ENCODE measurements around the gene XCL1. TPM values are rescaled to one million over a fixed set of nuclear protein-coding genes. Genes with fewer than 3 reads are reported as not detected.

The XCL1 gene
- total and polyA plus RNA-seq, 2 donors (not counting 3 experiments of a cell fraction or from before 2014, with no cell fraction given) = not detected

- BruUV-seq (replicated peaks) = no TSS peak
- ChIA-PET POLR2A (no interaction called here), CTCF (interaction anchor here (1.1 to 2.4 kb wide), 3 partner anchors 10 to 24 kb away, joined by 3 to 7 read pairs (median 5); no protein-coding TSS in a partner anchor)
- Histone ChIP-seq H3K9me3 (replicated peaks; ENCODE audit: control insufficient read depth, insufficient read depth, low read length) (no peaks in the 10 kb centered on the region), H3K27me3 (ENCODE audit: control insufficient read depth in 2 of 2, insufficient read depth in 2 of 2, low read length in 2 of 2) (no peaks in the 10 kb centered on the region), H3K79me2 (ENCODE audit: control insufficient read depth, insufficient read depth, low read length) (no peaks in the 10 kb centered on the region), H3K36me3 (ENCODE audit: control insufficient read depth in 2 of 2, extremely low read depth in 1 of 2, insufficient read depth in 2 of 2, low read length in 2 of 2) (no peaks in the 10 kb centered on the region), H2AFZ (ENCODE audit: low read depth, low read length) (no peak overlapping the region), H3K4me1 (ENCODE audit: control insufficient read depth, extremely low read depth, insufficient read depth, low read length) (no peaks in the 10 kb centered on the region), H4K20me1 (replicated peaks; ENCODE audit: control insufficient read depth, extremely low read depth, insufficient read depth, low read length) (no peaks in the 10 kb centered on the region), H3K9me1 (replicated peaks; ENCODE audit: control insufficient read depth, extremely low read depth, insufficient read depth, low read length) (no peaks in the 10 kb centered on the region), H3K4me2 (ENCODE audit: insufficient read depth, low read length) (no peak overlapping the region), H3K4me3 (replicated peaks in 1 of 3; ENCODE audit: insufficient read depth in 1 of 3, low read depth in 1 of 3, low read length in 3 of 3) (no peak overlapping the region), H3K9ac (replicated peaks; ENCODE audit: extremely low read depth, insufficient read depth, low read length) (no peak overlapping the region), H3K27ac (ENCODE audit: insufficient read depth, low read depth, low read length) (no peak overlapping the region)
- intact Hi-C loops (cut with micrococcal nuclease) (no loop called here), dilution Hi-C loops (cut with MboI; ENCODE audit: extremely low pct_ligation_motif_present, low sequenced_read_pairs) (no loop called here)
- no peak for FAIRE-seq
- TF ChIP-seq POLR2A (IDR thresholded peaks at IDR 0.05; ENCODE audit: low read depth, low read length) (no peak), CTCF (IDR thresholded peaks at IDR 0.05; ENCODE audit: extremely low read depth in 1 of 2, insufficient read depth in 1 of 2, low read depth in 1 of 2, low read length in 2 of 2) (no peak), EZH2 (IDR thresholded peaks at IDR 0.05; ENCODE audit: borderline replicate concordance, low read depth, low read length, severe bottlenecking) (no peak), JUN (IDR thresholded peaks at IDR 0.05; ENCODE audit: borderline replicate concordance, insufficient read depth, insufficient read length, low read depth) (no peak), GATA2 (IDR thresholded peaks at IDR 0.05; ENCODE audit: insufficient read depth, insufficient read length, low read depth, low read length) (no peak), MYC (IDR thresholded peaks at IDR 0.05; ENCODE audit: low read depth, low read length) (no peak), MAX (IDR thresholded peaks at IDR 0.05; ENCODE audit: insufficient read depth, insufficient read length) (no peak), FOS (IDR thresholded peaks at IDR 0.05; ENCODE audit: borderline replicate concordance, insufficient read depth, low read length) (no peak), POLR2AphosphoS5 (IDR thresholded peaks at IDR 0.05; ENCODE audit: insufficient read depth, low read depth, low read length) (no peak)
- no peak for DNase-seq (ENCODE audit: low read depth, low spot score)
These were observed 51.0 kb downstream of the XCL1 start for GRCh38 chr1:168627370-168627769.

All from endothelial cell of umbilical vein (primary cell).